ENCODE data around the gene RAD21L1. TPM values are rescaled to one million over a fixed set of nuclear protein-coding genes. Genes with fewer than 3 reads are reported as not detected.

RAD21L1 gene
- total and polyA plus RNA-seq, 2 experiments from 2014 or later = not detected

GRCh38 chr20:1299522-1299921 is 73.7 kb downstream of the RAD21L1 start:
- Histone ChIP-seq H3K4me3 (no peak overlapping the region), H3K4me1 (ENCODE audit: insufficient read depth) (no peaks in the 10 kb centered on the region), H3K9me3 (ENCODE audit: low read depth) (no peaks in the 10 kb centered on the region), H3K27me3 (no peaks in the 10 kb centered on the region), H2AFZ (no peak overlapping the region), H3K9me2 (replicated peaks; ENCODE audit: insufficient read depth) (no peaks in the 10 kb centered on the region), H3K4me2 (no peak overlapping the region), H3K27ac (no peak overlapping the region), H4K20me1 (ENCODE audit: insufficient read depth, poor library complexity, severe bottlenecking) (no peaks in the 10 kb centered on the region), H3K79me2 (no peaks in the 10 kb centered on the region), H3K36me3 (replicated peaks; ENCODE audit: insufficient read depth, low read depth) (no peaks in the 10 kb centered on the region)
- no peak for DNase-seq (ENCODE audit: low spot score)
- TF ChIP-seq, protein P1, sequence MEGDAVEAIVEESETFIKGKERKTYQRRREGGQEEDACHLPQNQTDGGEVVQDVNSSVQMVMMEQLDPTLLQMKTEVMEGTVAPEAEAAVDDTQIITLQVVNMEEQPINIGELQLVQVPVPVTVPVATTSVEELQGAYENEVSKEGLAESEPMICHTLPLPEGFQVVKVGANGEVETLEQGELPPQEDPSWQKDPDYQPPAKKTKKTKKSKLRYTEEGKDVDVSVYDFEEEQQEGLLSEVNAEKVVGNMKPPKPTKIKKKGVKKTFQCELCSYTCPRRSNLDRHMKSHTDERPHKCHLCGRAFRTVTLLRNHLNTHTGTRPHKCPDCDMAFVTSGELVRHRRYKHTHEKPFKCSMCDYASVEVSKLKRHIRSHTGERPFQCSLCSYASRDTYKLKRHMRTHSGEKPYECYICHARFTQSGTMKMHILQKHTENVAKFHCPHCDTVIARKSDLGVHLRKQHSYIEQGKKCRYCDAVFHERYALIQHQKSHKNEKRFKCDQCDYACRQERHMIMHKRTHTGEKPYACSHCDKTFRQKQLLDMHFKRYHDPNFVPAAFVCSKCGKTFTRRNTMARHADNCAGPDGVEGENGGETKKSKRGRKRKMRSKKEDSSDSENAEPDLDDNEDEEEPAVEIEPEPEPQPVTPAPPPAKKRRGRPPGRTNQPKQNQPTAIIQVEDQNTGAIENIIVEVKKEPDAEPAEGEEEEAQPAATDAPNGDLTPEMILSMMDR (IDR thresholded peaks at IDR 0.05; ENCODE audit: poor library complexity) = no peak
- no peak for TF ChIP-seq EZH2phosphoT487 (IDR thresholded peaks at IDR 0.05; ENCODE audit: low read depth, severe bottlenecking, unreplicated experiment)
- no peak for TF ChIP-seq EZH2 (IDR thresholded peaks at IDR 0.05; ENCODE audit: borderline replicate concordance)
- WGBS (ENCODE audit: low lambda C conversion rate, missing lambda C conversion rate) = 82% methylated on average over 9 of the region's 9 CpGs

DNA sequence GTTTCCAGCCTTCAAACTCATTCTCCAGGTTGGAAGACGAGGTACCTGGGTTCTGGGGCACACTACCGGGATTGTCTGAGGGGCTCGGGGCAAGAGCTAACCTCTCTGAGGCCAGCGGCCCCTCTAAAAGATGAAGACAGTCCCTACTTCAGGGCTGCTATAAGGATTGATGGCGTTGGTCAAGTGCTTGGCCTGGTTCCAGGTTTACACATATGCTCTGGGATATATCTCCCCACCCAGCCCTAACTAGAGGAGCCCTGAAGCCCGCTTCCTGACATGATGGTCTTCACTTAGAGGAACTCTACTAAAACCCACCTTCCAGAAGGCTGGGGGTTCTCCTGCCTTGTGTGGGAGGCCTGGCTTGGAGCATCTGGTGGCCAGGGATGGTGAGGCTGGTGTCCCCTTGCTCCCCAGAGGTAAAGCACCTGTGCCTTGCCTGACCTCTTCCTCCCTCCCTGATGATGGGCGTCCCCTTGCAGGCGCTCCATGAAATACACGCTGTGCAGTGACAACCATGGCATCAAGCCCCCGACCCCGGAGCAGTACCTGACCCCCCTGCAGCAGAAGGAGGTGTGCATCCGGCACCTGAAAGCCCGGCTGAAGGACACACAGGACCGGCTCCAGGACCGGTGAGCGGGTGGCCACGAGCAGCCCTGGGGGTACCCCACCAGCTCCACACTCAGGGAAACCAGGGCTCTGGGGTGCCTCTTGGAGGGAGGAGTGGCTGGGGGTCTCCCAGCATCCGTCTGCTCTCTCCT is 74.4 kb downstream of the RAD21L1 start:
- Histone ChIP-seq H3K9me3 (ENCODE audit: low read depth) (no peaks in the 10 kb centered on the region), H3K4me1 (ENCODE audit: insufficient read depth) (no peaks in the 10 kb centered on the region), H3K4me2 (no peak overlapping the region), H2AFZ (no peak overlapping the region), H4K20me1 (ENCODE audit: insufficient read depth, poor library complexity, severe bottlenecking) (no peaks in the 10 kb centered on the region), H3K9me2 (replicated peaks; ENCODE audit: insufficient read depth) (no peaks in the 10 kb centered on the region), H3K27me3 (no peaks in the 10 kb centered on the region), H3K79me2 (no peaks in the 10 kb centered on the region), H3K27ac (no peak overlapping the region), H3K36me3 (replicated peaks; ENCODE audit: insufficient read depth, low read depth) (no peaks in the 10 kb centered on the region), H3K4me3 (no peak overlapping the region)
- TF ChIP-seq EZH2 (IDR thresholded peaks at IDR 0.05; ENCODE audit: borderline replicate concordance) (no peak), EZH2phosphoT487 (IDR thresholded peaks at IDR 0.05; ENCODE audit: low read depth, severe bottlenecking, unreplicated experiment) (no peak)
- TF ChIP-seq, protein P1 (IDR thresholded peaks at IDR 0.05; ENCODE audit: poor library complexity) = no peak
- DNase-seq (ENCODE audit: low spot score) = no peak
- WGBS (ENCODE audit: low lambda C conversion rate, missing lambda C conversion rate) = 98% methylated on average over 18 of the region's 18 CpGs

DNA sequence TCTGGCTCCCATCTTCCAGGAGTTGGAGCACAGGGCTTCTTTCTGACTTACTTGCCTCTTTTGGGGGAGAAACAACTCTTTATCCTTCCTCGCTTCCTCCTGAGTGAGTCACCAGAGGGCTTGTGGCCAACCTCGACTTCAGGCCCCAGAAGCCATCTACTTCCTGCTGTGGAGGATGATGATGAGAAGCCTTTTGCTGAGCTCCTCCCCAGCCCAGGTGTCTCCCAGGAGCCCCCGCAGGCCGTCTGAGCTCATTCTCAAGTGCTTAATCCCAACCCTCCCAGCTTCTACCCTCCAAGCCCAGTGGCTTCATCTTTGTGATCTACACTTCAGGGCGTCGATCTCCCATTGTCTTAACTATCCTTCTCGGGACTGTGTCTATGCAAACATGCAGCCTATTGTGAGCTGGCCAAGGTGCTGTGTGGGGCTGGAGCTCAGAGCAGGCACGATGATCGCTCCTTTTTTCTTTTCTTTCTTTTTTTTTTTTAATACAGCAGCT is 75.2 kb downstream of the RAD21L1 start:
- no peaks in the 10 kb centered on the region for H3K27me3 ChIP-seq
- no peak overlapping the region for H3K4me3 ChIP-seq
- H3K36me3 ChIP-seq (replicated peaks; ENCODE audit: insufficient read depth, low read depth) = no peaks in the 10 kb centered on the region
- 49% methylated on average over 9 of the region's 9 CpGs for WGBS (ENCODE audit: low lambda C conversion rate, missing lambda C conversion rate)
- H4K20me1 ChIP-seq (ENCODE audit: insufficient read depth, poor library complexity, severe bottlenecking) = no peaks in the 10 kb centered on the region
- no peak overlapping the region for H3K27ac ChIP-seq
- DNase-seq (ENCODE audit: low spot score) = no peak
- TF ChIP-seq, protein P1 (IDR thresholded peaks at IDR 0.05; ENCODE audit: poor library complexity) = no peak
- TF ChIP-seq EZH2 (IDR thresholded peaks at IDR 0.05; ENCODE audit: borderline replicate concordance) (no peak), EZH2phosphoT487 (IDR thresholded peaks at IDR 0.05; ENCODE audit: low read depth, severe bottlenecking, unreplicated experiment) (no peak)
- H3K9me3 ChIP-seq (ENCODE audit: low read depth) = no peaks in the 10 kb centered on the region
- H3K4me2 ChIP-seq = no peak overlapping the region
- H2AFZ ChIP-seq = no peak overlapping the region
- no peaks in the 10 kb centered on the region for H3K79me2 ChIP-seq
- no peaks in the 10 kb centered on the region for H3K4me1 ChIP-seq (ENCODE audit: insufficient read depth)
- H3K9me2 ChIP-seq (replicated peaks; ENCODE audit: insufficient read depth) = no peaks in the 10 kb centered on the region
